OCI-LY1 (cell line): Measurements from ENCODE around the gene EMC9.

Experiments used
- H2AFZ ChIP-seq: fragments of 200-600 bp; sonication (generic), shearing (Covaris generic); 2 replicates; pipeline ENCODE4 v1.6.0; 2014; ENCODE audit warnings: antibody characterized with exemption, mild to moderate bottlenecking, low read length
- H3F3A ChIP-seq: fragments of 200-600 bp; sonication (generic), shearing (Covaris generic); 2 replicates; pipeline ENCODE4 v1.6.0; 2014; ENCODE audit warnings: mild to moderate bottlenecking, antibody characterized with exemption, low read length, moderate library complexity; ENCODE audit not compliant: insufficient read depth
- H3K27ac ChIP-seq: fragments of 200-600 bp; sonication (generic); 2 replicates; pipeline ENCODE4 v1.5.1; 2014; ENCODE audit warnings: low read length, mixed run types, mild to moderate bottlenecking, low read depth; ENCODE audit not compliant: poor library complexity, severe bottlenecking
- H3K27me3 ChIP-seq: fragments of 200-600 bp; sonication (generic); 2 replicates; pipeline ENCODE4 v1.6.0; 2014; ENCODE audit warnings: antibody characterized with exemption, mild to moderate bottlenecking, low read length, moderate library complexity; ENCODE audit not compliant: insufficient read depth
- H3K36me3 ChIP-seq: fragments of 200-600 bp; sonication (generic); 2 replicates; pipeline ENCODE4 v1.6.1; 2014; ENCODE audit warnings: mild to moderate bottlenecking, antibody characterized with exemption, low read length, moderate library complexity, mixed read lengths; ENCODE audit not compliant: insufficient read depth
- H3K4me1 ChIP-seq: fragments of 200-600 bp; sonication (generic); 2 replicates; pipeline ENCODE4 v1.5.1; 2014; ENCODE audit warnings: mild to moderate bottlenecking, low read length, moderate library complexity; ENCODE audit not compliant: insufficient read depth, severe bottlenecking
- H3K4me2 ChIP-seq: fragments of 200-600 bp; sonication (generic), shearing (Covaris generic); 2 replicates; pipeline ENCODE4 v1.6.1; 2014; ENCODE audit warnings: low read length
- H3K4me3 ChIP-seq: fragments of 200-600 bp; sonication (generic); 2 replicates; pipeline ENCODE4 v1.5.1; 2014; ENCODE audit warnings: low read length, low read depth, mild to moderate bottlenecking, mixed read lengths; ENCODE audit not compliant: poor library complexity, severe bottlenecking
- H3K79me2 ChIP-seq: fragments of 200-600 bp; shearing (Covaris generic); 2 replicates; pipeline ENCODE4 v1.6.1; 2016; ENCODE audit warnings: mixed run types, low read length, mixed read lengths; ENCODE audit not compliant: insufficient read depth
- H3K9ac ChIP-seq: fragments of 200-600 bp; sonication (generic), shearing (Covaris generic); 2 replicates; pipeline ENCODE4 v1.6.1; 2014; ENCODE audit warnings: mild to moderate bottlenecking, low read length, mixed read lengths
- H3K9me2 ChIP-seq: fragments of 200-600 bp; sonication (generic), shearing (Covaris generic); 2 replicates; pipeline ENCODE4 v1.6.1; 2014; ENCODE audit warnings: low read depth, mild to moderate bottlenecking, low read length, mixed read lengths
- H3K9me3 ChIP-seq: fragments of 200-600 bp; shearing (Covaris generic); 2 replicates; pipeline ENCODE4 v1.6.1; 2014; ENCODE audit warnings: low read length, mixed read lengths
- H4K20me1 ChIP-seq: fragments of 200-600 bp; sonication (generic), shearing (Covaris generic); 2 replicates; pipeline ENCODE4 v1.6.0; 2016; ENCODE audit warnings: mild to moderate bottlenecking, low read length; ENCODE audit not compliant: insufficient read depth
- EZH2 ChIP-seq: fragments of 200-600 bp; sonication (generic), shearing (Covaris generic); IDR thresholded peaks from 2 replicates; pipeline ENCODE4 v1.8.0; 2017; ENCODE audit warnings: borderline replicate concordance, mixed run types, mild to moderate bottlenecking, antibody characterized with exemption, low read length, moderate library complexity, mixed read lengths
- TF ChIP-seq, protein P1 (sequence below): fragments of 200-600 bp; sonication (generic), shearing (Covaris generic); IDR thresholded peaks from 2 replicates; pipeline ENCODE4 v1.5.1; 2017; ENCODE audit warnings: mild to moderate bottlenecking, antibody characterized with exemption, low read length, moderate library complexity, mixed read lengths

The EMC9 gene

DNA sequence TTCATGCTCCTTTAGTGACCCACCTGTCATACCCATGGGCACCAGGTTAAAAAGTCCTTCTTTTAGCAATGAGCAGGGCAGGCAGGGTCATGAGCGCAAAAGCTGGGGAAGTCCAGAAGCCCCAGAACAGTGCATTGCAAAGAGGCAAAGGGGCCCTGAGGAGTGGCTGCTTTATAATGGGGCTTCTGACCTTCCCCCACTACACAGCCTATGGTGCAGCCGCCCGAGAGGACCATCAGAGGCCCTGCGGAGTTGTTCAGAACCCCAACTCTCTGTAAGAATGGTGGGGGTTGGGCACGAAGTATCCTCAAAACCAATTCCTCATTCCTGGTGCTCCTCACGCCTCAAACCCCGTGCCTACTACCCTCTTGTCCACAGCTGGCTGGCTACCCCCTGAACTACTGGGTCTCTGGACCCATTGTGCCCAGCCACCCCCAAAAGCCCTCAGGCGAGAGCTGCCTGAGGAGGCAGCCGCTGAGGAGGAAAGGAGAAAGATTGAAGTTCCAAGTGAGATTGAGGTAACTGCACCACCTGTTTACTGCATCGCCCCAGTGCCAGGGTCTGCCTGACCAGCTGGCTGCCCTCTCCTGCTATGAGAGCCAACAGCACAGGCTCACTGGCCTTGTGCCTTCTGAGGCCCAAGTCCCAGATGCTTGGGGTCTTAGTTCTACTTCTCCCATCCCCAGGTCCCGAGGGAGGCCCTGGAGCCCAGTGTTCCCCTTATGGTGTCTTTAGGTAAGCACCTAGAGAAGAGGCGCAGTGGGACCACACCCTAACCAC lies 37.2 kb upstream of the EMC9 start:
- H3K36me3 ChIP-seq = peaks cover 64% of the 10 kb centered on the region
- no peaks in the 10 kb centered on the region for H4K20me1 ChIP-seq
- no peak overlapping the region for H2AFZ ChIP-seq
- no peaks in the 10 kb centered on the region for H3K4me1 ChIP-seq
- no peak overlapping the region for H3K9ac ChIP-seq
- TF ChIP-seq, protein P1, sequence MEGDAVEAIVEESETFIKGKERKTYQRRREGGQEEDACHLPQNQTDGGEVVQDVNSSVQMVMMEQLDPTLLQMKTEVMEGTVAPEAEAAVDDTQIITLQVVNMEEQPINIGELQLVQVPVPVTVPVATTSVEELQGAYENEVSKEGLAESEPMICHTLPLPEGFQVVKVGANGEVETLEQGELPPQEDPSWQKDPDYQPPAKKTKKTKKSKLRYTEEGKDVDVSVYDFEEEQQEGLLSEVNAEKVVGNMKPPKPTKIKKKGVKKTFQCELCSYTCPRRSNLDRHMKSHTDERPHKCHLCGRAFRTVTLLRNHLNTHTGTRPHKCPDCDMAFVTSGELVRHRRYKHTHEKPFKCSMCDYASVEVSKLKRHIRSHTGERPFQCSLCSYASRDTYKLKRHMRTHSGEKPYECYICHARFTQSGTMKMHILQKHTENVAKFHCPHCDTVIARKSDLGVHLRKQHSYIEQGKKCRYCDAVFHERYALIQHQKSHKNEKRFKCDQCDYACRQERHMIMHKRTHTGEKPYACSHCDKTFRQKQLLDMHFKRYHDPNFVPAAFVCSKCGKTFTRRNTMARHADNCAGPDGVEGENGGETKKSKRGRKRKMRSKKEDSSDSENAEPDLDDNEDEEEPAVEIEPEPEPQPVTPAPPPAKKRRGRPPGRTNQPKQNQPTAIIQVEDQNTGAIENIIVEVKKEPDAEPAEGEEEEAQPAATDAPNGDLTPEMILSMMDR = no peak
- TF ChIP-seq EZH2 = no peak
- H3K27me3 ChIP-seq = no peaks in the 10 kb centered on the region
- H3K27ac ChIP-seq = no peak overlapping the region
- no peak overlapping the region for H3K4me2 ChIP-seq
- H3F3A ChIP-seq = no peaks in the 10 kb centered on the region
- H3K4me3 ChIP-seq = no peak overlapping the region
- no peaks in the 10 kb centered on the region for H3K9me3 ChIP-seq
- H3K79me2 ChIP-seq = no peaks in the 10 kb centered on the region
- H3K9me2 ChIP-seq = no peaks in the 10 kb centered on the region

DNA sequence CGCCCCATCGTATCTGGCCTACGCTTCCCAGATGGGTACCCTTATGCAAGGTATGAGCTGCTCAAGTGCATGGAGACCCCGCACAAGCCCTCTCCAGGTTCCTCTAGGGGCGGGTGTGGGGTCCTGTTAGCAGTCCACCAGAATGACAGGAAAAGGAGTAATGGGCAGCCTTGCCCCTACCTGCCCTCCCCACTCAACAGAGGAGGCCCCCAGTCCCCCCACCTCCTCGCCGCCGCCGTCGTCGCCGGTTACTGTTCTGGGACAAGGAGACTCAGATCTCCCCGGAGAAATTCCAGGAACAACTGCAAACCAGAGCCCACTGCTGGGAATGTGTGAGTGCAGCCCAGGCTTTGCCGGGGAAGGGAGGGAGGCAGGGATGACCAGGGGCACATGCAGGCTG lies 36.5 kb upstream of the EMC9 start:
- Histone ChIP-seq H3K9ac (no peak overlapping the region), H3K4me3 (no peak overlapping the region), H3K36me3 (peaks cover 57% of the 10 kb centered on the region), H3K9me3 (no peaks in the 10 kb centered on the region), H3F3A (no peaks in the 10 kb centered on the region), H3K4me1 (no peaks in the 10 kb centered on the region), H3K27me3 (no peaks in the 10 kb centered on the region), H3K9me2 (no peaks in the 10 kb centered on the region), H3K79me2 (no peaks in the 10 kb centered on the region), H3K27ac (no peak overlapping the region), H3K4me2 (no peak overlapping the region), H2AFZ (no peak overlapping the region), H4K20me1 (no peaks in the 10 kb centered on the region)
- TF ChIP-seq, protein P1 = no peak
- no peak for TF ChIP-seq EZH2

GRCh38 chr14:24177041-24177825 lies 35.8 kb upstream of the EMC9 start:
- H3K79me2 ChIP-seq = no peaks in the 10 kb centered on the region
- no peak overlapping the region for H3K27ac ChIP-seq
- no peaks in the 10 kb centered on the region for H4K20me1 ChIP-seq
- peaks cover 50% of the 10 kb centered on the region for H3K36me3 ChIP-seq
- H3K4me2 ChIP-seq = no peak overlapping the region
- TF ChIP-seq, protein P1 = no peak
- no peak for TF ChIP-seq EZH2
- no peaks in the 10 kb centered on the region for H3K27me3 ChIP-seq
- no peaks in the 10 kb centered on the region for H3K9me2 ChIP-seq
- no peak overlapping the region for H2AFZ ChIP-seq
- no peaks in the 10 kb centered on the region for H3F3A ChIP-seq
- H3K4me3 ChIP-seq = no peak overlapping the region
- H3K9me3 ChIP-seq = no peaks in the 10 kb centered on the region
- no peaks in the 10 kb centered on the region for H3K4me1 ChIP-seq
- H3K9ac ChIP-seq = no peak overlapping the region
